Central memory CD4-positive, alpha-beta T cell (primary cell): ENCODE data around the gene CCBE1.

Experiments
- DNase-seq: peaks from one replicate; pipeline ENCODE4 v3.0.0; 2022

Gene CCBE1

DNA sequence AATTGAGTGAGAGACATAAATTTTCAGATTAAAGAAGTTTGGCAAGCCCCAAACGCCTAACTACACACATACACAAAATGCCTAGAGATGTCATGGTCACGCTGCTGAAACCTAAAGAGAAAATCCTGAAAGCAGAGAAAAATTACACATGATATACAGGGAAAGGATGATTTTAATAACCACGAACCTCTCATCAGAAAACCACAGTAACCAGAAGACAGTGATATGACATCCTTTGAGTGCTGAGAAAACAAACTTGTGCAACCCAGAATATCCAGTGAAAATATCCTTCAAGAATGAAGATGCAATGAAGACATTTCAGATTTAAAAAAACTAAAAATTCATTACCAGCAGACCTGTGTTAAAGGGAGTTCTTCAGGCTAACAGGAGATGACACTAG lies 215.8 kb downstream of the CCBE1 start:
- no peak for DNase-seq

DNA sequence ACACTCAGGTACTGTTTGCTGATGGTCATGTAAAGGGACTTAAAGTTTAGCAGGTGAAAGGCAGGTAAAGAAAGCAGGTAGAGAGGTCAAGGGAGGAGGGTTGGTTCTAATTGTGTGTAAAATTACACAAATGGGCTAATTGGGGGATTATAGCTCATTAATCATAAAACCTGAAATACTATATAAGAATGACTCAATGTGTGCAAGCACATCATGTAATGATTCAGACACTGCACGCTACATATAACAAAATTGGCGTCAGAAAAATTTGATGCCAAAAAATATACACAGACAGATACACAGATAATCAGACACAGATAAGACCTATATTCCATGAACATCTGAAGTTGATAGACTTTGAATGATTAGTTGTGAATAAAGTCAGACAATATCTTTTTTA lies 217.4 kb downstream of the CCBE1 start:
- DNase-seq = no peak

GRCh38 chr18:59478591-59478990 lies 218.6 kb downstream of the CCBE1 start:
- no peak for DNase-seq

- DNase-seq = no peak
Observed at GRCh38 chr18:59477849-59478248, 219.4 kb downstream of the CCBE1 start.

GRCh38 chr18:59470561-59471121 lies 226.6 kb downstream of the CCBE1 start:
- DNase-seq = no peak

- DNase-seq = no peak
Observed at GRCh38 chr18:59469463-59470180, 227.6 kb downstream of the CCBE1 start.

DNA sequence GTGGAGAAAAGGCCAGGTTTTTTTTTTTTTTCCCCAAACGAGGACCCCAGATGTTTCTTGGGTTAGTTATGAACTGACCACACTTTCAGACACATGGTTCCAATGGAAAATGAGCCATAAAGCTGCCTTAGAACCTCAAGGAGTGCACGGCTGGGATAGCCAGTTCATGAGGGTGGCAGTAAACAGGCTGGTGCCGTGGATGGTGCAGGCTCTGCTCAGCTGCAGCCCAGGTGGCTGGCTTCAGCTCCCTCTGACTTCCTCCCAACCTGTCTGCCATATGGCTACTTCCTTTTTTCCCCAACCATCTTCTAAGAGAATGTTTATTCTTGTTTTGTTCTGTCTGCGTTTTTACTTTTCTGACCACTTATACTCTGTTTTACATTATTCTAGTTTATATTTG lies 228.4 kb downstream of the CCBE1 start:
- DNase-seq = no peak

DNA sequence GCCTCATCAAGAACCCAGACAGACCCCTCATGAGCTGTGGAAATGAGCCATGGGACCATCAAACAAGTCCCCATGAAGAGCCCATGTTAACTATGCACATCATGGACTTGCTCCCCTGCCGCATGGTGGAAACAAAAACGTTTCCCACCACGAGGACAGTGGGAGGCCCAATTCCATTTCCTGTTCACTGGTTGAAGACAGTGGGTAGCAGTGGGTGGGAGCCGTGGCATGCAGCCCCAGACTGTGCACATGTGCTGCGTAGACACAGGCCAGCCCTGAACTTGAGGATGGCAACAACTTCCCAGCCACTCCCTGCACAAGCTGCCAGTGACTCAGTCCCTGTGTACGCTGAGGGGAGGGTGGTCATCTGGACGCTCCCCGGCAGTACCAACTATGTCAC lies 229.7 kb downstream of the CCBE1 start:
- no peak for DNase-seq

DNA sequence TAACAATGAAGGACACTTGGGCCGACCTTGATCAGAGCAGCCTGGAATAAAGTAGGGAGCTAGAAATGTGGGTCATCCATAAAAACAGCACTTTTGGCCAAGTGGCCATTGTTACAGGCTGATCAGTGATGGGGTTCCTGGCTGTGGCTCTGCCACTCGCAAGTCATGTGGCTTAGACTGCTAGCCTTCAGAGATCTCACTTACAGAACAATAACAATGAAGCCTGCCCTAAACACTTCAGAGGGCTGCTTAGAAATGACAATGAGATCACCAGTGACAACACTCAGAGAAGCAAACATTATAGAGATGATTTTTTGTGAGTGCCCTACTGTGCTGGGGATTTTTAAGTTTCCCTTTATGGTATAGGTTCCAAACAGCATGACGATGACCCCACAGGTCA lies 230.2 kb downstream of the CCBE1 start:
- DNase-seq = no peak

DNA sequence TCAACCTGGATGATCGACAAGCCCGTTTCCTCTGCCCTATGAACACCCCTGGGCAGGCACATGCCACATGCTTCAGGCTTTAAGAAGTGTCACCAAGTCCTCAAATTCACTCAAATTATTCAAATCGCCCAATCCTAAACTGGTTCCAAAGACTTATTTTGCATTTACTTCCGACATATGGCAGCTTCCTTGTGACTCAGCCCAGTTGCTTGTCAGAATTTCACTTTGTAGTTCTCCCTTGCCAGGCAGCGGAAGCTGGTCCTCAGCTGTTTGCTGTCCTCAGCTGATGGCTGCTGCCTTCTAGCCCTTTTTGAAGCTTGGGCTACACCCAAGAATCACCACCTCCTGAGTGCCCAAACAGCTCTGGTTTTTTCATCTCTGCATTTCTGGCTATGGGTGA lies 232.7 kb downstream of the CCBE1 start:
- DNase-seq = no peak

- DNase-seq = no peak
Observed at GRCh38 chr18:59461171-59461570, 236.1 kb downstream of the CCBE1 start.

GRCh38 chr18:59460072-59460420 lies 237.2 kb downstream of the CCBE1 start:
- DNase-seq = no peak

- no peak for DNase-seq
Observed at GRCh38 chr18:59459369-59460071, 237.7 kb downstream of the CCBE1 start.

- no peak for DNase-seq
Observed at GRCh38 chr18:59458575-59458974, 238.6 kb downstream of the CCBE1 start.

- DNase-seq = no peak
Observed at GRCh38 chr18:59456657-59457056, 240.6 kb downstream of the CCBE1 start.

DNA sequence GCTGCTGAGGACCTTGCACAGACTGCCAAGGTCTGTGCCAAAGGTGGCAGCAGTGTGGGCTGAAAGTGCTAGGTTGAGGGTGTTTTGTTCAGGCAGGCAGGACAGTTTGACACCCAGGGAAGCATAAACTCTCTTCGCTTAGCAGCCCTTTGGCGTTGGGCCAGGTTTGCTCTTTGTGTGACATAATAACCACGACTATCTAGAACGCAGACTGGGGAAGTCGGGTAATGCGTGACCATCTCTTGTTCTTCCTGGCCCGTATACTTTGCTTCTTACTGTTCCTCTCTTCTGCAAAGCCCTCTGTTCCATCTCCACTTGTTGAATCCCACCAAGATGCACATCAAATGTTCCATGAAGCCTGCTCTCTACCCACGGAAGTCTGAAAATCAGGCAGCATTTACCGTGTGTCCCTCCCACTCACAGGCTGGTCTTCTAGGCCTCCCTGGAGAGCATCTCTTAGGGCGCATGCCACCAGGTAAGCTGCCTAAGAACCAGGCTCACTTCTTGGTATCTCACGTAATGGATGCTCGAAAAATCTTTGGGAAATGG lies 241.4 kb downstream of the CCBE1 start:
- DNase-seq = no peak

DNA sequence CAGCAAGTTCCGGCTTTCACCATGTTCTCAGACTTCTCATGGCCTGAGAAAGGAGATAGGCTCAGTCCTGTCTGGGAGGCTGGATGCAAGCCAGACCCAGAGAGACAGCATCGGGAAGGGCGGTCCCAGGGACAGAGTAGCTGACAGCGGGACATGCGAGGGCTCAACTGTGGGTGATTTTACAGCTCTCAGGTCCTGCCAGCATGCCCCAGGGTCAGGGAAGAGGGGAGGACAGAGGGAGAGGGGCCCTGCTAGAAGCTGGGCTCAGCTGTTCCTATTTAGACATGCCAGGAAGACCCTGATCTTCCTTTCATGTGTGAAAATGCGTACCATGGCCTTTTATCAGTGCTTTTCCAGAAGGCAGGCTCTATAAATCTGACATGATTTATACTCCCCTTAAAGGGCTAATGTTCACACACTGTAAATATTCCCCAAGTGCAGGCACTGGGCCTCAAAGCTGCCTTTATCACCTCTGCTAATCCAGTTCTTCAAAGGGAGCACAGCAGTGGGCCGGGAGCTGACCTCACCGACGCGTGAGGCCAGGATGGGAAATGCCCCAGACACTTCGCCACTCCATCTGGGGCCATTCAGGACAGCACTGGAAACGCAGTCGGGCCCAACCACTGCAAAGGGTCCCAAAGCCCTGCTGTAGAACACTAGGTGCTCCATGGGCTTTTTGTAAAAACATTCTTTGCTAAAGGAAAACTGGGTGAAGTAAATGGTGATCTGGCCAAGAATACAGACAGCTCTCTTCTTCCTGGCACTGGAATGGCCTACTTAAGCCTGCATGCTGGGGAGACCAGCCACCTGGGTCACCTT lies 242.1 kb downstream of the CCBE1 start:
- no peak for DNase-seq

DNA sequence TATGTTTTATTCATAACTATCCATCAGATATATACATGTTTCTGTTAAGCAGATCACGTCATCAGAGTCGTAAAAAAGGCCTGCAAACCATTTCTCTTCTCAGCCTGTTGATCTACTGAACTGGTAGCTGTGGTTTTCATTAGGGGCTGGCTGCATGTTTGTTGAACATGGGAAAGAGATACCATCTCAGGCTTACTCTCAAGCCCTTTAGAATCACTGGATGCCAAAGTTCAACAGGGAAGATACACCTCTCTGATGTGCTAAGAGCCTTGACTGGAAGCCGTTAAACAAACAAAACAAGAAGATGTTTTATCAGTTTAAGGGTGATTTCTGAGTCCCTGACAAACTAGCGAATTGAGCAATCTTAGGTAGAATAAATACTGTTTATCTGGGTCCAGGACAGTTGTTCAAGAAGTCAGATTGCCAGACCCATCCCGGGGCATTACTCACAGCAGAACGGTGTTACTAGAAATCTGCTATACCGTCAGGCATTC lies 243.7 kb downstream of the CCBE1 start:
- no peak for DNase-seq

DNA sequence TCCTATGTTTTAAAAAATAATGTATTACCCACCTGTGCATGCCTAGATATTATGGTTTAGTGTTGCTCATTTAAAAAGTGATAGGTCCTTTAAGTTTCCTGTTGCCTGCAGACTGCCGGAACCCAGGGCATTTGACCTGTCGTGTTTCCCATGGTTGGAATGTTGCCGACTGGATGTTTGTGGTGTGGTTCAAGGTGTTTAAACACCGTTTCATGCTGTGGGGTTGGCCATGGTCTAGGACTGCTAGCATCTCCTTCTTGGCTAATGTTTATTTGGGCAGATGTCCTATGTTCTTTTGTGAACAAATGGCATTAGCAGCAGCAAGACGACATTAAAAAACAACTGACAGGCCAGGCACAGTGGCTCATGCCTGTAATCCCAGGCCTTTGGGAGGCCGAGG lies 245.3 kb downstream of the CCBE1 start:
- no peak for DNase-seq

- no peak for DNase-seq
Observed at GRCh38 chr18:59451073-59451472, 246.2 kb downstream of the CCBE1 start.

- DNase-seq = no peak
Observed at GRCh38 chr18:59448546-59448945, 248.7 kb downstream of the CCBE1 start.

- no peak for DNase-seq
Observed at GRCh38 chr18:59446012-59446411, 251.2 kb downstream of the CCBE1 start.
